Astrocyte of the spinal cord (primary cell): ENCODE measurements around the gene DOCK10.

Experiments
- DNase-seq: peaks from one replicate; pipeline ENCODE4 v3.0.0; 2011; ENCODE audit warnings: low read depth, low spot score
- H3K4me3 ChIP-seq: 2 replicates; pipeline ENCODE4 v1.5.1; 2011; ENCODE audit warnings: low read depth, mild to moderate bottlenecking, low read length, moderate library complexity
- in situ Hi-C: cut with HindIII; loops from 2 replicates; pipeline ENCODE4 v1.10.0; 2017; ENCODE audit warnings: low sequenced_read_pairs
- TF ChIP-seq, protein P1 (sequence below): IDR thresholded peaks from 2 replicates; pipeline ENCODE4 v1.5.1; 2012; ENCODE audit warnings: low read depth, mild to moderate bottlenecking, low read length, inconsistent platforms

DOCK10 gene

DNA sequence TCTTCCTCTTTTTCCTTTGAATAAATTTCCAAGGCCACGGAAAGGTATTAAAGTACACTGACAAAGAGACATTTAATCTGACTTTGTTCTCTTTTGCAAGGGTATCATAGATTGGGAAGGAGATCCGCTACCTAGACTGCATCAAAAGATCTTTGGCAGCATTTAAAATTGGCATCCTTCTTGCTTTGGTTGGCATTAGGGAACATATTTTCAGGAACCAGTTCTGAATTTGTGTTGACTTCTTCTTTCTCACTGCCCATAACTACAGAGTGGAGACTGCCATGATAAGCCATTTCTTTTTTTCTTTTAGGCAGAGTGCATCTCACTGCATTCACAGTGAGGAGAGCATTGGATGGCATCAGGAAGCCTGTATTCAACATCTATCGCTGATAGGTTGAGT is 83.4 kb downstream of the DOCK10 start:
- TF ChIP-seq, protein P1, sequence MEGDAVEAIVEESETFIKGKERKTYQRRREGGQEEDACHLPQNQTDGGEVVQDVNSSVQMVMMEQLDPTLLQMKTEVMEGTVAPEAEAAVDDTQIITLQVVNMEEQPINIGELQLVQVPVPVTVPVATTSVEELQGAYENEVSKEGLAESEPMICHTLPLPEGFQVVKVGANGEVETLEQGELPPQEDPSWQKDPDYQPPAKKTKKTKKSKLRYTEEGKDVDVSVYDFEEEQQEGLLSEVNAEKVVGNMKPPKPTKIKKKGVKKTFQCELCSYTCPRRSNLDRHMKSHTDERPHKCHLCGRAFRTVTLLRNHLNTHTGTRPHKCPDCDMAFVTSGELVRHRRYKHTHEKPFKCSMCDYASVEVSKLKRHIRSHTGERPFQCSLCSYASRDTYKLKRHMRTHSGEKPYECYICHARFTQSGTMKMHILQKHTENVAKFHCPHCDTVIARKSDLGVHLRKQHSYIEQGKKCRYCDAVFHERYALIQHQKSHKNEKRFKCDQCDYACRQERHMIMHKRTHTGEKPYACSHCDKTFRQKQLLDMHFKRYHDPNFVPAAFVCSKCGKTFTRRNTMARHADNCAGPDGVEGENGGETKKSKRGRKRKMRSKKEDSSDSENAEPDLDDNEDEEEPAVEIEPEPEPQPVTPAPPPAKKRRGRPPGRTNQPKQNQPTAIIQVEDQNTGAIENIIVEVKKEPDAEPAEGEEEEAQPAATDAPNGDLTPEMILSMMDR, result no peak
- no peak overlapping the region for H3K4me3 ChIP-seq
- in situ Hi-C loops, result no loop called here
- no peak for DNase-seq

GRCh38 chr2:224958462-224958857 is 83.8 kb downstream of the DOCK10 start:
- no peak overlapping the region for H3K4me3 ChIP-seq
- DNase-seq, result peak; percentile 15
- TF ChIP-seq, protein P1, result no peak
- in situ Hi-C loops, result no loop called here

DNA sequence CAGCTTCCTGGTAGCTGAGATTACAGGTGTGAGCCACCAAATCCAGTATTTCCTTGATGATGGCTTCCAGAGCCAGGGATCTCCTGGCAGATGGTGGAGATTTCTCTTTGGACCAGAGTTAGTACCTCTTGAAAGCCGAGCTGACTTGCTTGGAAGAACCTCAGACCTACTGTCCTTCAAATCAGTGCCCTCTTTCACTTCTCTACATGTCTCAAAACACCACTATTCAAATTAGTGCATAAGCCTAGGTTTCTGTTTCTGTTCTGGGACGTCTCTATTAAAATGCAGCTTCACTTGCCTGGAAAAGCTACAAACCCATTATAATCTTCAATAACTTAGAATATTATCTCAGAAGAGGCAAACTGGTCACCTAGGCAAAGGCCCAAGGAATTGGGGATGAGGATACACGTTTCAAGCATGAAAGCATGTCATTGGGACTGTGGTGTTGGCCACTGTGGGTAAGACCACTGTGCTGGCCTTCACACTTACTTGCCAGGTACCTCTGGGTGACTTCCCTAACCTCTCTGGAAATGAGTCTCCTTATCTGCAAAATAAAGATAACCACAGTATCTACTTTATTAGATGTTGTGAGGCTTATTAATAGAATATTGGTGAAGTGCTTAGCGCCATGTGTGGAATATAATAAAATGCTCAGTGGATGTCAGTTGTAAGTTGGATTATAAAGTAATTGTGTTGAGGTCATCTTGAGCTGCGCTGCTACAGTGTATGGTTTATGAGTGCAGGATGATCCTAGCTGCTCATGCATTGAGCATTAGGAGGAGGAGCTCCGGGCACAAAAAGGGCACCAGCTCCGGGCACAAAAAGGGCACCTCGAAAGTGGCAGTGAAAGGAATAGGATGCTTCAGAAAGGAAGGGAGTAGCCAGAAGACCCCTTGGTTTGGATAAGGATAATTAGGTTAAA is 84.5 kb downstream of the DOCK10 start:
- no peak for DNase-seq
- TF ChIP-seq, protein P1, result no peak

GRCh38 chr2:224956706-224957105 is 85.6 kb downstream of the DOCK10 start:
- DNase-seq, result no peak
- in situ Hi-C loops, result no loop called here
- TF ChIP-seq, protein P1, result no peak
- H3K4me3 ChIP-seq, result no peak overlapping the region

More for the DNA sequence above, 84.5 kb downstream of the DOCK10 start:
- in situ Hi-C loops, result no loop called here
- H3K4me3 ChIP-seq, result no peak overlapping the region

DNA sequence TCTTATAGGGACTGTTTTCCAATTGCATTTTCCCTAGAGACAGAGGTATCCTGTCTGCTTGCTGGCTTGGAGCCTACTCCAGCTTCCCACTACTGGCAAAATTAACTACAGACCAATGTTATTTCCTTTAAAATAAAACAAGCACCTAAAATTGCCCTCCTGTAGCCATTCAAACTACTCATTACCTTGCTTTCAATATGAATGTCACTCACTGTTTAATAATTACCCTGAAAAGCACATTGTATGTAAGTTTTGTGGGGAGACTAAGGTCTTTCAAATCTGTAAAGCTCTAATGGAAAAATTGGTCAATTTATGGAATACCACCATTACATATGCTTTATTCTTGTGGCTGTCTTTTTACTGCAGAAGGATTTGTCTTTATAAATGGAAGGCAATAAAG is 87.3 kb downstream of the DOCK10 start:
- TF ChIP-seq, protein P1, result no peak
- in situ Hi-C loops, result no loop called here
- DNase-seq, result no peak
- no peak overlapping the region for H3K4me3 ChIP-seq

- TF ChIP-seq, protein P1, result no peak
- in situ Hi-C loops, result no loop called here
- no peak overlapping the region for H3K4me3 ChIP-seq
- no peak for DNase-seq
Measured at GRCh38 chr2:224952936-224953657, 89.2 kb downstream of the DOCK10 start.
